ENCODE data around the gene ATP2B2.

DNA sequence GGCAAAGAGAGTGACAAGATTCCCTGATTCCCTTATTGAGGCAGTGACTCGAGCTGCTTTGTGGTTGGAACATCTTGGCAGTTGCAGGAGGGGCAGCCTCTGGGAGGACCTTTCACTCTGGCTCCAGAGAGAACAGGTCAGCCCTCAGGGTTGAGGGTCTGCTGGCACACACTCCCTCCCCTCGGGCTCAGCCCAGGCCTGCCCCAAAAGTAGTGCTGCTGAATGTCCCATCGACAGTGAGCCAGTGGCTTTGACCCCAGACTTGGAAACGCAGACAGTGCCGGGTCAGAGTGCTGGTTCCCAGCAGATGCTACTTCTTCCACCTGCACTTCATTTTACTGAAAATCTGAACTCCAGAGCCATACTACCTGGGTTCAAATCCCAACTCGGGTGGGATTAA is 25.6 kb upstream of the ATP2B2 start:
- TF ChIP-seq EZH2 (IDR thresholded peaks at IDR 0.05; ENCODE audit: borderline replicate concordance) (no peak), EZH2phosphoT487 (IDR thresholded peaks at IDR 0.05; ENCODE audit: low read depth, severe bottlenecking, unreplicated experiment) (no peak)
- TF ChIP-seq, protein P1, sequence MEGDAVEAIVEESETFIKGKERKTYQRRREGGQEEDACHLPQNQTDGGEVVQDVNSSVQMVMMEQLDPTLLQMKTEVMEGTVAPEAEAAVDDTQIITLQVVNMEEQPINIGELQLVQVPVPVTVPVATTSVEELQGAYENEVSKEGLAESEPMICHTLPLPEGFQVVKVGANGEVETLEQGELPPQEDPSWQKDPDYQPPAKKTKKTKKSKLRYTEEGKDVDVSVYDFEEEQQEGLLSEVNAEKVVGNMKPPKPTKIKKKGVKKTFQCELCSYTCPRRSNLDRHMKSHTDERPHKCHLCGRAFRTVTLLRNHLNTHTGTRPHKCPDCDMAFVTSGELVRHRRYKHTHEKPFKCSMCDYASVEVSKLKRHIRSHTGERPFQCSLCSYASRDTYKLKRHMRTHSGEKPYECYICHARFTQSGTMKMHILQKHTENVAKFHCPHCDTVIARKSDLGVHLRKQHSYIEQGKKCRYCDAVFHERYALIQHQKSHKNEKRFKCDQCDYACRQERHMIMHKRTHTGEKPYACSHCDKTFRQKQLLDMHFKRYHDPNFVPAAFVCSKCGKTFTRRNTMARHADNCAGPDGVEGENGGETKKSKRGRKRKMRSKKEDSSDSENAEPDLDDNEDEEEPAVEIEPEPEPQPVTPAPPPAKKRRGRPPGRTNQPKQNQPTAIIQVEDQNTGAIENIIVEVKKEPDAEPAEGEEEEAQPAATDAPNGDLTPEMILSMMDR (IDR thresholded peaks at IDR 0.05; ENCODE audit: poor library complexity) = no peak
